ENCODE measurements around the gene TCF21. TPM values are rescaled to one million over a fixed set of nuclear protein-coding genes. Genes with fewer than 3 reads are reported as not detected.
"Not testable (repeated sequence)": the region's sequence is repeated elsewhere in the genome, so short reads cannot be mapped to it uniquely, and the experiment has no call there.

TCF21 gene
- total RNA-seq (2014; rRNA removed; shearing (Covaris generic)), result 0.16 and 0.24 TPM in 2 replicates
- 0.06 and 0.10 TPM in 2 replicates for polyA plus RNA-seq (2015; cell fraction: cytosol; rRNA removed)
- 0.15 and 0.39 TPM in 2 replicates for polyA plus RNA-seq (2015; cell fraction: nucleus; rRNA removed)

DNA sequence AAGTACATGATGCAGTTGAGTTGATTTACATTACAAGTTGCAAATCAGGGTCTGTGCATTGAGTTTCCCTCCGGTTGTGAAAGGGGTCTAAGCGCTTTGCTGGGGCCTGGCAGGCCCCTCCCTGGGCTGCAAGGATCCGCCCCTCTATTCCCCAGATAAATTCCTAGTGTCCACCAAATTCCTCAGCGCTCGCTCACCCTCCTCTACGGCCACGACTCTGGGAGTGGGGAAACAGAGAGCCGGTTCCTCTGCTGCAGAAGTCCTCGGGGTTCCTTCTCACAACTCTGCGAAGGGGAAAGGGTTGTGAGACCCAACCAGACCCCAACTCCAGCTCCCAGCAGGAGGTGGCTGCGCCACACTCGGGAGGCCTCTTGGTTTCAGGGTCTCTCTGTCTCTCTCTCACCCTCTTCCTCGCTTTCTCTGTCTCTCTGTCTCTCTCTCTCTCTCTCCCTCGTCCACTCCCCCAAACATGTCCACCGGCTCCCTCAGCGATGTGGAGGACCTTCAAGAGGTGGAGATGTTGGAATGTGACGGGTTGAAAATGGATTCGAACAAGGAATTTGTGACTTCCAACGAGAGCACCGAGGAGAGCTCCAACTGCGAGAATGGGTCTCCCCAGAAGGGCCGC, at the start of gene TCF21:
TCF21 (plus strand) TSS at position 185 of the 628 bp plus-strand sequence; CDS start at position 470, 285 bp downstream.
- in situ Hi-C loops (cut with HindIII; ENCODE audit: low pct_unique_long_range_greater_than_20kb, low sequenced_read_pairs), result no loop called here
- DNase-seq (ENCODE audit: low read depth, low spot score), result no peak

DNA sequence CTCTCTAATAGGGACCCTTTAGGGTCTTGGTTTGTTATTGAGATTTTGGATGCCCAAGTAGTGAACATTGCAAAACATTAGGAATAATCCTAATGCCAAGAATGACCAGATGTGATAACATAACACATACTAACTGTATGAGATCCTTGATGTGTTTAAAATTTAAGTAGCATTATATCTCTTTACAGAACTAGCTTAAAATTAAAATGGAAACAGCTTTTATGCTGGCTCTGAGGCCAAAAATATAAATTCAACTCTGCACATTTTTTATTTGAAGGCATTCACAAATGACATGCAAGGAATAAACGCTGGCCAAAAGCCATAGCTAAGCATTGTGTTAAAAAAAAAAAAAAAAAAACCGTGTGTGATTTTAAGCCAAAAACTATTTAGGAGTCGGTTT, 47.7 kb upstream of the TCF21 start:
- in situ Hi-C loops (cut with HindIII; ENCODE audit: low pct_unique_long_range_greater_than_20kb, low sequenced_read_pairs), result no loop called here
- DNase-seq (ENCODE audit: low read depth, low spot score), result no peak

DNA sequence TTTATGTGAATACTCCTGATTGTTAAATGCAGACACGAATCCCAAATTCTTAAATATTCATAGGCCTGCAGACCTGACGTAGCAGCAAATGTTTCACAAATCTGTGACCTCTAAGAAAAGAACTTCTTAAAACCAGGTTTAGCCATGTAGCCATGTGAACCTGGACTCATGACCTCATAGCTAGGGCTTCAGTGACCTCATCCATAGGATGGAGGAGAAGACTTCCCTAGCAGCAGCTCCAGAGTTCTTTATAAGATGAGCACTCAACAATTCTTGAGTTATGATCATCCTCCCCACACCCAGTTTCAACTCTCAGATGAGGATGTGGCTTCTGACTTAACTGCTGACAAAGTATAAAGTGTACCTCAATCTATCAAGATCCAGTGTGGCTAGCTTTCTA, 45.8 kb upstream of the TCF21 start:
- no peak for DNase-seq (ENCODE audit: low read depth, low spot score)
- in situ Hi-C loops (cut with HindIII; ENCODE audit: low pct_unique_long_range_greater_than_20kb, low sequenced_read_pairs), result no loop called here

DNA sequence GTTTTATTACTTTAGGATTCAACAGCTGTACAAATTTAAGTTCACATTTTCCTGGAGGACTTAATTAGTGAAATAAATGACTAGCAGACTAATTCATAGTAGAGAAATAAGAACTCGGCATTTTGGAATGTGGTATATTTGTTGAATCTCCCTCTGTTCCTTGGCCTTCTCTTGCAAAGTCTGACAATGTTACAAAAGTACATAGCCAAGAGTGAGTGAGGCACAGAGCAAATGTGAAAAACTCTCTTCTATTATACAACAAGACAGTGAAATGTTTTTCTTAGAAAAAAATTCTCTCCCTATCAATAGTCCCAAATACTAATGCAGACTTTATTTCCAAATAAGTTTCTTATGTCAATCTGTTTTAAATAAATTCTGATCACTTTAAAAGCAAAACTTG, 44.2 kb upstream of the TCF21 start:
- in situ Hi-C loops (cut with HindIII; ENCODE audit: low pct_unique_long_range_greater_than_20kb, low sequenced_read_pairs), result no loop called here
- DNase-seq (ENCODE audit: low read depth, low spot score), result no peak

DNA sequence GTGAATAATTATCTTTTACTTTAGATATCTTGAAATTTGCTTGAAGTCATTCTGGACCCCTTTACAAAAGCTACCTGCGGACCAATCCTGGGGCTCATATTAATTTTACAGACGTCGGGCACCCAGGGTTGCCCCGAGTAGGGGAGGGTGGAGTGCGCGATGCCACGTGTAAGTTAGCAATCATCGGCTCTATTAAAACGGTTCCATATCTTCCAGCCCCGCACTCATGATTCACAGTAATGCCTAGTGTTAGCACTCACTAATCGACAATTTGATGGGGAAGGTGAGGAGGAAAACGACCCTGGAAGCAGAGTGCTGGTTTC, 34.9 kb upstream of the TCF21 start:
- DNase-seq (ENCODE audit: low read depth, low spot score), result no peak
- in situ Hi-C loops (cut with HindIII; ENCODE audit: low pct_unique_long_range_greater_than_20kb, low sequenced_read_pairs), result no loop called here

DNA sequence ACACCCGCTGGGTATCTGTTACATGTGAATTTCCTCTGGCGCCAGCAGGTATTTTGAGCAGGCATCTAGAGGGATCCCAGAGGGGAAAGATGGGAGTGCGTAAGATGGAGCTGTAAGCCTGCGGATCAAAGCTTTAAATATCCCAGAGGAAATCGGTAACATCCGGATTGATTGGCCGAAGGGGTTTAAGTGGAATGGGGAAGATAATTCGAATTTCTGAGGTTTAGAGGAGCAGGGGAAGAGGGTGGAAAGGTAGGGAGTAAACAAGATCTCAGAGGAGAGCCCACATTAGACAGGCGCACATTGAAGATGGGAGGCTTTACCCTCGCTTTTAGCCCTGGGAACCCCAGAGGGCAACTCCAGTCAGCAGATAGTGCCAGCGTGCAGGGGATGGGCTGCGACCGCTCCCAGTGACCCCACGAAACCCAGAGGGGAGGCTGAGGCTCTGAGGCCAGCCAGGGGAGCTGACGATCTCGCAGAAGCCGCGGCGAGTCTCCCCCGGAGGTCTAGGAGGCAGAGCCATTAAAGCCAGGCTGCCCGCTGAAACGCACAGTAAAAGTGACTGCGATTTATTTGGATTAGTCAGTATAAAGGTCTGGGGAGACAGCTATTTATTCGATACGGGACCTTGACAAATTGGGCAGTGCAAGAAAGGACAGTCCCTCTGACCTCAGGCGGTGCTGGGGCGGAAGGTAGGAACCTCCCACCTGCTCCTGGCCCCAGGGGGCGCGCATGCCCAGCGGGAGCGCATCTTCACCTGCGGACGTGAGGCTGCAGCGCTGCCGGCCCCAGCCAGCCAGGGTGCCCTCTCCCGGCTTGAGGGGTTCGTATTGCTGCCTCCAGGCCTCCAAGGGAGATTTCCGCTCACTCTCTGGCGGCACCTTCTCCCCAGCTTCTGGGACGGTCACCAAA, 34.3 kb upstream of the TCF21 start:
- in situ Hi-C loops (cut with HindIII; ENCODE audit: low pct_unique_long_range_greater_than_20kb, low sequenced_read_pairs), result no loop called here
- no peak for DNase-seq (ENCODE audit: low read depth, low spot score)

DNA sequence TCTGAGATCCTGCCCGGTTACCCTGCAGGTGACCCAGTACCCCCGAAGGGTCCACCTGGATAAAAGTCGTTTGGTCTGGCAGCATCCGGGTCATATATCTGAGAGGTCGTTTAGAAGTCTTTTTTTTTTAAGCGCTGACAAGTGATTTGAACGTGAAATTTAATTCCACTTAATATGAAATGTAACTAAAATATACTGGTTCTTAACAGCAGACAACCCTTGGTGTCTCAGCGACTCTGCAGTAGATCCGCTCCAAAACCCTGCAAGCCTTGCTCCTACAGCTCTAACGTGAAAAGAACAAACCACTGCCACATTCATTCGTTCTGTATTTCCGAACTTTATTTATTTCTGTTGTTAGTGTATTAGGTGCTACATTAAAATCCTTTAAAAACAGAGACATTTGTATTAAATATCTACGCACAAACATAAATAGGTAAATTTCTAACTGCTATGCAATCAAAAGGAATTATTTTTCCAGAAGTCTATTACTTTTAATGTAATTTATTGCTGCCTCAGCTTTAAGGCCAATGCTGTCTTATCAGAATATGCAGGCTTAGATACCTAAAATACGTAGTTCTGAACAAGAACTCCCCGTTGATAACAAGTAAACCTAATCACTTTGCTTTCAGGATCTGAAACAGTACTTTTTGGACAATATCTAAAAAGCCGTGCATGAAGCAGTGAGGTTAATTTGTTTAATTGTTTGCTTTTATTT, 33.5 kb upstream of the TCF21 start:
- no peak for DNase-seq (ENCODE audit: low read depth, low spot score)
- in situ Hi-C loops (cut with HindIII; ENCODE audit: low pct_unique_long_range_greater_than_20kb, low sequenced_read_pairs), result no loop called here

DNA sequence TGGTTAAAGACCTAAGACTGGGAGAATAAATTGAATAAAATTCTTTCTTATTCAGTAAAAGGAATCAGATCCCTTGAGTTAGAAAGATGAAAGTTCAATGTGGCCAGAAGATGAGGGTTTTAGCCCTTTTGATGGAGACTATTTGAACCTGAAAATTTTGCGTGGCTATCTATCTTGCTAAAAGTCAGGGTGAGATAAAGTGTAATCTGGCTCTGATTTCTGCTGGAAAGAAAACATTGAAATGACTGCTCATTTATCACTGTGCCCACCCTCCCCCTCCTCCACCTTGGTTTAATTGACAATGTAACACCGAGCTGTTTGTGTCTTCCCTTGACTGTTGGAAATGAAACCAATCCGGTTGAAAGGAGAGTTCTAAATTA, 32.9 kb upstream of the TCF21 start:
- no peak for DNase-seq (ENCODE audit: low read depth, low spot score)
- in situ Hi-C loops (cut with HindIII; ENCODE audit: low pct_unique_long_range_greater_than_20kb, low sequenced_read_pairs), result no loop called here

DNA sequence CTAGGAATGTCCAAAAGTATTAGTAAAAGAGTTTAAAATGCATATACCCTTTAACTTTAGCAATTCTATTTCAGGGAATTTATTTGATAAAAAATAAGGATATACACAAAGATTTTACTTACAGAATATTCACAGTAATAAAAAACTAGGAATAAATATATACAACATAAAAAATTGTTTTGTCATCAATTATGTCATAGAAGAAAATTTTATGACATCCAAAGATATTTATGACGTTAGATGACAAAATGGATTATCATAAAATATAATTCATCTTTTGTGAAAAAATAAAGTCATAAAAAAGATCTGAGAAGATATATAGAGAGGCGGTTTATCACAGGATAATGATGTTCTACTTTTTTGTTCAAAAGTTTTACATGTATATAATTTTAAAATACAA, 32.0 kb upstream of the TCF21 start:
- no peak for DNase-seq (ENCODE audit: low read depth, low spot score)

DNA sequence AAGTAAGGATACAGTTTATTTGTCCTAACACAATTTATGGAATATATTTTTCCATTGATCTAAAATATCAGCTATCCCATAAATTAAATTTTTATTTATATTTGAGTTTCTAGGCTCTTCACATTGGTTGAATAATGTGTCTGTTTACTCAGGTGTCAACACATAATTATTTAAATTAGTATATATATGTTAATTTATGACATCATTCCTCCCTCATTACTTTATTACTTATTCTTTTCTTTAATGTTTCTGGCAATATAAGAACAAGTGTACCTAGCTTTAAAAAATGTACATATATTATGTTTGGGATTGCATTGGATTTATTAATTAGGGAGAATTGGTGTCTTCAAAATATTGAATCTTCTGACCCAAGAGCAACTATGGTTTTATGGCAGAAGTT, 31.2 kb upstream of the TCF21 start:
- in situ Hi-C loops (cut with HindIII; ENCODE audit: low pct_unique_long_range_greater_than_20kb, low sequenced_read_pairs), result no loop called here
- DNase-seq (ENCODE audit: low read depth, low spot score), result no peak

More for the DNA sequence above, 32.0 kb upstream of the TCF21 start:
- in situ Hi-C loops (cut with HindIII; ENCODE audit: low pct_unique_long_range_greater_than_20kb, low sequenced_read_pairs), result no loop called here

DNA sequence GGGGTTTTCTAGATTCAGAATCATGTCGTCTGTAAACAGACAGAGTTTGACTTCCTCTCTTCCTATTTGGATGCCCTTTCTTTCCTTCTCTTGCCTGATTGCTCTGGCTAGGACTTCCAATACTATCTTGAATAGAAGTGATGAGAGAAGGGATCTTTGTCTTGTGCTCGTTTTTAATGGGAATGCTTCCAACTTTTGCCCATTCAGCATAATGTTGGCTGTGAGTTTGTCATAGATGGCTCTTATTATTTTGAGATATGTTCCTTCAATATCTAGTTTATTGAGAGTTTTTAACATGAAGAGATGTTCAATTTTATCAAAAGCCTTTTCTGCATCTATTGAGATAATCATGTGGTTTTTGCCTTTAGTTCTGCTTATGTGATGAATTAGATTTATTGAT, 27.6 kb upstream of the TCF21 start:
- in situ Hi-C loops (cut with HindIII; ENCODE audit: low pct_unique_long_range_greater_than_20kb, low sequenced_read_pairs); DNase-seq (ENCODE audit: low read depth, low spot score): not testable (repeated sequence)

DNA sequence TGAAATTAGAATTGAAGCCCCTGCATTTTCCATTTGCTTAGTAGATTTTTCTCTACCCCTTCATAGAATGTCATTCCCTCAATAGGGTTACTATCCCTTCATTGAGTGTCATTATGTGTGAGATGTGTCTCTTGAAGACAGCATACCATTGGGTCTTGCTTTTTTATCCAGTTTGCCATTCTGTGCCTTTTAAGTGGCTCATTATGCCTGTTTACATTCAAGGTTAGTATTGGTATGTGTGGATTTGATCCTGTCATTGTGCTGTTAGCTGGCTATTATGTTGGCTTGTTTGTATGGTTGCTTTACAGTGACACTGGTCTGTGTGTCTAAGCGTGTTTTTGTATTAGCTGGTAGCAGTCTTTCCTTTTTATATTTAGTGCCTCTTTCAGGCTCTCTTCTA, 25.7 kb upstream of the TCF21 start:
- no peak for DNase-seq (ENCODE audit: low read depth, low spot score)
- in situ Hi-C loops (cut with HindIII; ENCODE audit: low pct_unique_long_range_greater_than_20kb, low sequenced_read_pairs), result no loop called here

DNA sequence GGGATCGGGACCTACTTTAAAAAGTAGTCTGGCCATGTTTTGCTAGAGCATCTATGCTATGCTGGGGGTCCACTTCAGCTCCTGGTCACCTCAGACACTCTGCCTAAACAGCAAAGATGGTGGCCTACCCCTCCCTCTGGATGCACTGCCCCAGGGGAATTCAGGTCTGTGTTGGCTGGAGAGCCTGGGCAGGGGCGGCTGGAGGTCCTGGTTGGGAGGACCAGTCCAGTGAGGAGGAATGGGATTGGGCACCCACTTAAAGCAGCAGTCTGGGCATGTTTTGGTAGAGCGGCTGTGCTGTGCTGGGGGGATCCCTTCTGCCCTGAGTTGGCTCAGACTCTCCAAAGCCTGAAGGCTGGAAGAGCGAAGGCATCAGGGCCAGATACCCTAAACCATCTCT, 23.2 kb upstream of the TCF21 start:
- DNase-seq (ENCODE audit: low read depth, low spot score), result no peak
- in situ Hi-C loops (cut with HindIII; ENCODE audit: low pct_unique_long_range_greater_than_20kb, low sequenced_read_pairs), result no loop called here

DNA sequence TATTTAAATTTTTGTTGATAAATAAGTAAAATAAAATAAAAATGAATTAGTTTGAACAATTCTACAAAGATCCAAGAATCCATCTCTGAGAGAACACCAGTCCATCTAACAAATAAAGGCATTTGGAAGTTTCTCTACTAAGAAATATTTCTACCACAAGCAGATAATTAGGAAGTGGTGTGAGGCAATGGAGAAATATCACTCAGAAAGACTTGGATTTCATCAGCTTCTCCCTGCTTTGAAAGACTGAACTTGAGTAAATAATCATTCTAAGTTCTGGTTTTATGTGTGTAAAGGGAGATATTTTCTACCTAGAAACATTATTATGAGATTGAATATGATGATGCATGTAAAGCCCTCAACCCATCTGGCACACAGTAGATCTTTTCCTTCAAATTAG, 17.8 kb upstream of the TCF21 start:
- in situ Hi-C loops (cut with HindIII; ENCODE audit: low pct_unique_long_range_greater_than_20kb, low sequenced_read_pairs), result no loop called here
- DNase-seq (ENCODE audit: low read depth, low spot score), result no peak

DNA sequence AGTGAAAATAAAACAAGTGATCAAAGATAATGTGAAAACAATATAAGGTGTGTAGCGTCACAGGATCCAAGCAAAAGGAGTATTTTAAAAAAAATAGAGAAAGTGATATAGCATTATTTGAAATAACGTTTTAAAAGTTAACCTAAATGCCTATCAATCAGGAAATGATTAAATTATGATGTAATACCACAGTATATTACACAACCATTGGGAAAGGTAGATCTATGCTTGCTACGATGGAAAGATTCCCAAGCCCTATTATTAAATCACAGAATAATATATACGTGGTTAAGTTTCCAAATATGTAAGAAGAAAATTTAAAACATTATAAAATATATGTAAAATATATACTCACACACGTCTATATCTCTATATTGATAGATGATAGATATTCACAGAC, 15.4 kb upstream of the TCF21 start:
- DNase-seq (ENCODE audit: low read depth, low spot score), result no peak
- in situ Hi-C loops (cut with HindIII; ENCODE audit: low pct_unique_long_range_greater_than_20kb, low sequenced_read_pairs), result no loop called here

DNA sequence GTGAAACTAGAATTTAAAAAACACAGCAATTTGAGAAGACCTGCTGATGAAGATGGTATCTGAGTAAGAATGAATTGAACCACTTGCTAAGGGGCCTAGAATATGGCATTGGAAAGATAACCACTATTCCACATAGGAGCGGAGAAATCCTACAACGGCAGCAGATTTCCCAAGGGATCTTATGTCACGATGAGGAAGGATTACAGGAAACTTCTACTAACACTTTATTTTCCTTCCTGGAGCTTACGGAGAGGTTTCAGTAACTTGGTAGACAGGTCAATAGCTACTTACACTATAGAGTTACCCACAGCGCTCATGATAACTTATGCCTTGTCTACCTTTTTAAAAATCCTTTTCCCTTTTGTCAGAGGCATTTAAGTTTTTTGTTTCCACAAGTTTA, 11.8 kb upstream of the TCF21 start:
- DNase-seq (ENCODE audit: low read depth, low spot score), result no peak
- in situ Hi-C loops (cut with HindIII; ENCODE audit: low pct_unique_long_range_greater_than_20kb, low sequenced_read_pairs), result no loop called here

DNA sequence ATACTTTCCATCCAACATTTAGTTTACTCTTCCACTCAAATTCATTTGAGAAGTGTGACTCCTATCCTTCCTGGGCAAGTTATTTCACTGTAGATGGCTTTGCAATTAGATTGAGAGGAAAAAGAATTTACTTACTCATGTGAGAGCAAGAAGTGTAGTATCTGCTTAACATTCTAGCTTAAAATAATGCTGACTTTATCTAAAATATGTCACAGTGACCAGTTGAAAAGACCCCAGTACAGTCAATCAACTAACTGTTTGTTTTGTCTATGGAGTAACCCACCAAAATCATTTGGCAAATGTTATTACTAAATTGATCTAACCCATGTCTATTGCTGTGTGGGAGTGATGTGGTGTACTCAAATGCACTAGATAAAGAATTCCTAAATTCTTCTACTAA, 8.9 kb upstream of the TCF21 start:
- in situ Hi-C loops (cut with HindIII; ENCODE audit: low pct_unique_long_range_greater_than_20kb, low sequenced_read_pairs), result no loop called here
- no peak for DNase-seq (ENCODE audit: low read depth, low spot score)

DNA sequence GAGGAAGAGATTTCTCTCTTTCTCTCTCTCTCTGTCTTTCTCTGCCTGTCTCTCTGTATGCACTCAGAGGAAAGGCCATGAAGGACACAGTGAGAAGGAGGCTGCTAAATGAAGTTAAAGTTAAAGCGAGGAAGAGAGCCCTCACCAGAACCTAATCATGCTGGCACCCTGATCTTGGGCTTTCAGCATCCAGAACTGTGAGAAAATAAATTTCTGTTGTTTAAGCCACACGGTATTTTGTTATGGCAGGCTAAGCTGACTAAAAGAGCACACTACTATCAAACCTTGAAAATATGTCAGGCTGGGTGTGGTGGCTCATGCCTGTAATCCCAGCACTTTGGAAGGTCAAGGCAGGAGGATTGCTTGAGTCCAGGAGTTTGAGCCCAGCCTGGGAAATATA, 8.0 kb upstream of the TCF21 start:
- in situ Hi-C loops (cut with HindIII; ENCODE audit: low pct_unique_long_range_greater_than_20kb, low sequenced_read_pairs), result no loop called here
- DNase-seq (ENCODE audit: low read depth, low spot score), result no peak

Measured in SK-MEL-5 (cell line).